HG03175 (cell line): ENCODE results near the gene KANK2.
"Not testable (repeated sequence)": the region's sequence is repeated elsewhere in the genome, so short reads cannot be mapped to it uniquely, and the experiment has no call there.

Source experiments
- ATAC-seq: cut with Tn5 transposase; IDR thresholded peaks from one replicate; pipeline ENCODE4 v1.9.1; 2021; ENCODE audit warnings: mild to moderate bottlenecking, moderate library complexity; ENCODE audit not compliant: unreplicated experiment

KANK2 gene

DNA sequence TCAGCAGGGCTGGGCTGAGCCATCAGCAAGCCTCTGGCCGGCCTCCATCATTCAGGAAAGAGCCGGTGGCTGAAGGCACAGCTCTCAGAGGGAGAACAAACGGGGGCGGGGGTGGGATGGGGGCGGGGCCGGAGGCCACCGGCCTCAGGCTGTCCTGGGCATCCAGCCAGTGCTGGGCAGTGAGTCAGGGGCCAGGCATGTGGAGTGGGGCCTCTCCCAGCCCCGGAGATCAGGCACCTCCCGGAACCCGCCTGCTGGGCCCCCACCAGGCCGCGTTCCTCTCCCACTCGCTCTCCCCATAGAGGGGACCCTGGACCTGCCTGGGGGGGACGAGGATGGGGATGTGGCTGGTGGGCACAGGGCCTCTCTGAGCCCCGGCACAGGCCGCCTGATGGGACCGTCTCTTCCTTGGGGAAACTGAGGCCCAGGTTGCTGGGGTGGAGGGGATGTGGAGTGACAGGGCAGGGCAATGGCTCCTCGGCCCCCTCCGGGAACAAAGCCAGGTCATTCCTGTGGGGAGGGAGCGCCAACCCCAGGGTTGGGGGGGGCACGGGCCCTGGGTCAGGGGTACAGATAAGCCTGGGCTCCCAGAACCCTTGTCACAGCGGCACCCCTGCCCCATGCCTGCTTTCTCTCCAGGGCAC lies 54.7 kb downstream of the KANK2 start:
- no peak for ATAC-seq

DNA sequence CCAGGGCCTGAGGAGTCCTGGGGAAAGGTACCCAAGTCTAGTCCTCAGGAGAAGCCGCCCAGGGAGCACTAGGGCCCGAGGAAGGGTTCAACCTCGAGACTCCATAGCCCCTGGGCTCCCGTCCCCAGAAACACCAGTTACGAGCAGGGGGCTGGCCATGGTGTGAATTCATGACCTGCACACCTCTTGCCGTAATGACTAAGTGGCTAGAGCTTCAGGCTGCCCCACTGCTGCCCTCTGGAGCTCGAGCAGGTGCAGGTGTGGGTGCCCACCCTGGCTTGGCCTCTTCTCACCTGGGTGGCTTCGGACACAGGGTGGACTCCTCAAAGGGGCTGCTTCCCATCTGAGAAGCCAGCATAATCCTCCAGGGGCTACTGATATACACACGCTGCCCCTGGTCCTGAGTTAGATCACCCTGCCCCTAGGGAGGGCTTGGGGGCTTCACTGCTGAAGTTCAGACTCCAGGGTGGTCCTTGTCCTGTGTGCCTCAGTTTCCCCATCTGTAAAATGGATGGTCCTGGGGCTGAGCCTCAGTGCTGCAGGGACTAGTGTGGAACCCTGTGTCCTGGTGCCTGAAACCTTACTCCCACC lies 55.3 kb downstream of the KANK2 start:
- no peak for ATAC-seq

DNA sequence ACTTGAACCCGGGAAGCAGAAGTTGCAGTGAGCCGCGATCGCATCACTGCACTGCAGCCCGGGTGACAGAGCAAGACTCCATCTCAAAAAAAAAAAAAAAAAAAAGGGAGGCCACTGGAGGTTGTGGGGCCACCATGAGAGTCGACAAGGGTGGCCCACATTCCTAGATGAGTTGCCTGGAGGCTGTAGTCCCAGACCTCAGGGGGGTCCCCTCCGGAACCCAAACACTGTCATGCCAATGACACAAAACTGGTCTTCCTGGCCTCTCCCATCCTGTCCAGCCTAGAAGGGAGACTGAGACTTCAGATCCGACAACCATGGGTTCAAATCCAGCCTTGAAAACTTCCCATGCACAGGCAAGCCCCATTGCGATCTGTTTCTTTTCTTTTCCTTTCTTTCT lies 56.4 kb downstream of the KANK2 start:
- ATAC-seq, result no peak

DNA sequence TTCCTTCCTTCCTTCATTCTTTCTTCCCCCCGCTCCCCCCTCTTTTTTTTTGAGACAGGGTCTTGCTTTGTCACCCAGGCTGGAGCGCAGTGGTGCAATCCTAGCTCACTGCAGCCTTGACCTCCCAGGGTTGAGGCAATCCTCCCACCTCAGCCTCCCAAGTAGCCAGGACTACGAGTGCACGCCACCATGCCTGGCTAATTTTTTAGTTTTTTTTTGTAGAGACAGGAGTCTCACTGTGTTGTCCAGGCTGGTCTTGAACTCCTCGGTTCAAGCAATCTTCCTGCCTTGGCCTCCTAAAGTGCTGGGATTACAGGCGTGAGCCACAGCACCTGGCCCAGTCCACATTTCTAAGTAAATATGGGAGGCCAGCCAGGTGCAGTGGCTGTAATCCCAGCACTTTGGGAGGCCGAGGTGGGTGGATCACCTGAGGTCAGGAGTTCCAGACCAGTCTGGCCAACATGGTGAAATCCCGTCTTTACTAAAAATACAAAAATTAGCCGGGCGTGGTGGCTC lies 57.3 kb downstream of the KANK2 start:
- ATAC-seq, result not testable (repeated sequence)

- ATAC-seq, result no peak
Measured at GRCh38 chr19:11138601-11139300, 58.6 kb downstream of the KANK2 start.

GRCh38 chr19:11137542-11138384 lies 59.6 kb downstream of the KANK2 start:
- ATAC-seq, result no peak

DNA sequence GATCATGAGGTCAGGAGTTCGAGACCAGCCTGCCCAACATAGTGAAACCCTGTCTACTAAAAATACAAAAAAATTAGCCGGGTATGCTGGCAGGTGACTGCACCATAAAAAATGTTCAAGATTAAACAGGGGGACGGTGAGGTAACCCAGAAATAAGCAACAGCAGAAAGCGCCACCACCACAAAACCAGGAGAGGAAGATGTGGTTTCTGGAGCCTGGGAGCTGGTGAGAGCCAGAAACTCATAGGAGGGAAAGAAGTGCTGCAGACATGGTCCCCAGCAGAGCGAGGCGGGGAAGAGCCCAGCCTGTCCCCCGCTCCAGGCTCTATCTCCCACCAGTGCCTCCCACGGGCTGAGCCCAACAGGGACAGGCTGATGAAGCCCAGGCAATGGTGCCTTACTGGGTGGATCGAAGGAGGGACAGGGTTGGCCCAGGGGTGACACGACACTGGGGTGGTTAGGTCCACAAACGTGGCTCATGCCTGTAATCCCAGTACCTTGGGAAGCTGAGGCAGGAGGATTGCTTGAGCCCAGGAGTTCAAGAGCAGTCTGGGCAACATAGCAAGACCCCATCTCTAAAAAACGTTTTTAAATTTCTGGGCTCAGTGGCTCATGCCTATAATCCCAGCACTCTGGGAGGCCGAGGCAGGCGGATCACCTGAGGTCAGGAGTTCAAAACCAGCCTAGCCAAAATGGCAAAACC lies 60.8 kb downstream of the KANK2 start:
- no peak for ATAC-seq

DNA sequence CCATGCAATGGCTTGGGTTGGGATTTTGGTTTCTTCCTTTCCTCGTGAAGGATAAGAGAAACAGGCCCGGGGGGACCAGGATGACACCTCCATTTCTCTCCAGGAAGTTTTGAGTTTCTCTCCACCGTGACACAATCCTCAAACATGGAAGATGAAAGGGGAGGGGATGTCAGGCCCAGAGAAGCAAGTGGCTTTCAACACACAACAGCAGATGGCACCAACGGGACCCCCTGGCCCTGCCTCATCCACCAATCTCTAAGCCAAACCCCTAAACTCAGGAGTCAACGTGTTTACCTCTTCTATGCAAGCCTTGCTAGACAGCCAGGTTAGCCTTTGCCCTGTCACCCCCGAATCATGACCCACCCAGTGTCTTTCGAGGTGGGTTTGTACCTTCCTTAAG lies 65.9 kb downstream of the KANK2 start:
- no peak for ATAC-seq

DNA sequence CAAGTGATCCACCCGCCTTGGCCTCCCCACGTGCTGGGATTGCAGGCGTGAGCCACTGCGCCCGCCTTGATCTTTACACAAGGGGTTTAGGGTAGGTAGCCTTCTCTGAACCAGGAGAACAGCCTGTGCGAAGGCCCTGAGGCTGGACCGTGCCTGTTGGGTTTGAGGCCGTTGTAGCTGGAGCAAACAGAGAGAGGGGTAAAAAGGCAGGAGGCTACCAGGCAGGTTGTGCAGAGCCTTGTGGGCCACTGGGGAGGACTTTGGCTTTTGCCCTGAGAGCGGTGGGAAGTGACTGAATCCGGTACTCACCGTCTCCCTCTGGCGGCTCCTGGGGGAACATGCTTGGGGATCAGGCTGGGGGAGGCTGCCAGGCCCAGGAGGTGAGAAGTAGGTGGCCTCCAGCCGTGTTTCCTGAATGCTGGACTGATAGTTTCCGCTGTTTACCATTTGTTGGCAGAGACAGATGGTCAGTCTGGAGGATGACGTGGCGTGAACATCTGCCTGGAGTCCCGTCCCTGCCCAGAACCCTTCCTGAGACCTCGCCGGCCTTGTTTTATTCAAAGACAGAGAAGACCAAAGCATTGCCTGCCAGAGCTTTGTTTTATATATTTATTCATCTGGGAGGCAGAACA lies 66.4 kb downstream of the KANK2 start:
- ATAC-seq, result no peak

DNA sequence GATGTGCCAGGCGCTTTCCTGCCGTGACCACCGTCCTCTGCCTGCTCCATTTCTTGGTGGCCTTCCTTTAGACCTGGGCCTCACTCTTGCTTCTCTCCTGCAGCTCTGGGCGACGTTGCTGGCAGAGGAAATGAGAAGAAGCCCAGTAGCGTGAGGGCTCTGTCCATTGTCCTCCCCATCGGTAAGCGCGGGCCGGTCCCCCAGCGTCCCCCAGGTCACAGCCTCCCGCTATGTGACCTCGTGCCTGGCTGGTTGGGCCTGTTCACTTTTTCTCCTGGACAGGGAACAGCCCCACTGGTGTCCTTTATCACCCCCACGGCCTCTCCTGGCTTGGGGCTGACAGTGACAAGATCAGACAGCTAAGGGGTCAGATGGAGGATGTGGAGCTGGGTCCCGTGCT lies 69.4 kb downstream of the KANK2 start:
- no peak for ATAC-seq

DNA sequence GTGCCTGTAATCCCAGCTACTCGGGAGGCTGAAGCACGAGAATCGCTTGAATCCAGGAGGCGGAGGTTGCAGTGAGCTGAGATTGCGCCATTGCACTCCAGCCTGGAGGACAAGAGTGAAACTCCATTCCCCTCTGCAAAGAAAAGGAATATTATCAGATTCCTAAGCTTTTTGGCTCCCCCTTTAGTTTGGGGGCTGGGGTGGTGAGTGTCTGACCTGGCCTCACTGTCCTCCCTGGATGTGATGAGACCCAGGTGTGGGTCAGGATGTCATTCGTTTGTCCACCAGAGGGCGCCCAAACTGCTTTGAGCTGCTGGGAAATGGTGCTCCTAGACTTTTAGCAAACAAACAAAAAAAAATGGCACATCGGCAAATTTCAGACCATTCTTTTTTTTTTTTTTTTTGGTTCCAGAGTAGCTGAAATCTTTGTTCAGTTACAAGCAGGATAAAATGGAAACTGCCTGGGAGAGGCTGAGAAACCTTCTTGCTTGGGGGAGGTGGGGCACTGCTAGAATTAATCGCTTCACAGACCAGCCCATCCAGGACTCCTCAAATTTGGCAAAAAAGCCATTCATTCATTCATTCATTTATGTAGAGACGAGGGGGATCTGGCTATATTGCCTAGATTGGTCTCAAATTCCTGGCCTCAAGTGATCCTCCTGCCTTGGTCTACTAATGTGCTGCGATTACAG lies 71.2 kb downstream of the KANK2 start:
- ATAC-seq, result no peak

DNA sequence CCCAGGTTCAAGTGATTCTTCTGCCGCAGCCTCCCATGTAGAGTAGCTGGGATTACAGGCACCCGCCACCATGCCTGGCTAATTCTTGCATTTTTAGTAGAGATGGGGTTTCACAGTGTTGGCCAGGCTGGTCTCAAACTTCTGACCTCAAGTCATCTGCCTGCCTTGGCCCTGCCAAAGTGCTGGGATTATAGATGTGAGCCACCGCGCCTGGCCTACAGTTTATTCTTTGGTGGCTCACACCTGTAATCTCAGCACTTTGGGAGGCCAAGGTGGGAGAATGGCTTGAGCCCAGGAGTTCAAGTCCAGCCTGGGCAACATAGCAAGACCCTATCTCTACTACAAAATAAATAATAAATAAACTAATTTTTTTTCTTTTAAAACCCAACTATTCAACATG lies 73.2 kb downstream of the KANK2 start:
- ATAC-seq, result not testable (repeated sequence)

DNA sequence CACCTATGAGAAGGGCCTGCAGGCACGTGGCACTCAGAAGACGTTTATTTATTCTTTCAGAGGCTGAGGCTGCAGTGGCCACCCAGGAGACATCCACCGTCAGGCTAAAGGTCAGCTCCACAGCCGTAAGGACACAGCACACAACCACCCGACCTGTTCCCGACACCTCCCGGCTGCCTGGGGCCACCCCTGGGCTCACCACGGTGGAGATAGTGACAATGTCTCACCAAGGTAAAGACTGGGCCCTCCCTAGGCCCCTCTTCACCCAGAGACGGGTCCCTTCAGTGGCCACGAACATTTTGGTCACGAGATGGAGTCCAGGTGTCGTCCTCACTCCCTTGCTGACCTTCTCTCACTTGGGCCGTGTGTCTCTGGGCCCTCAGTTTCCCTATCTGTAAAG lies 74.2 kb downstream of the KANK2 start:
- ATAC-seq, result no peak

GRCh38 chr19:11121963-11122362 lies 75.4 kb downstream of the KANK2 start:
- ATAC-seq, result not testable (repeated sequence)

- no peak for ATAC-seq
Measured at GRCh38 chr19:11116507-11116906, 80.8 kb downstream of the KANK2 start.

- ATAC-seq, result no peak
Measured at GRCh38 chr19:11115895-11116446, 81.4 kb downstream of the KANK2 start.

GRCh38 chr19:11115042-11115441 lies 82.3 kb downstream of the KANK2 start:
- no peak for ATAC-seq
